Cardiac fibroblast (primary cell): Measurements from ENCODE around the gene RAP1A.

Source experiments
- DNase-seq, 2 donors: peaks; one replicate each; pipeline versions ENCODE4 v3.0.0 to v3.0.0-alpha.2; 2010; ENCODE audit warnings: low read depth in 2 of 2
- H3K4me3 ChIP-seq, 2 donors: replicated peaks in 1 of 2; 1 replicate in 1 of 2; 2 replicates in 1 of 2; pipeline ENCODE4 v1.5.1; 2011; ENCODE audit warnings: low read depth in 2 of 2, low read length in 2 of 2, mild to moderate bottlenecking in 2 of 2, moderate library complexity in 1 of 2
- CTCF ChIP-seq: IDR thresholded peaks from one replicate; pipeline ENCODE4 v1.5.1; 2011; ENCODE audit warnings: low read depth, mild to moderate bottlenecking, low read length, inconsistent platforms

Gene RAP1A

GRCh38 chr1:111746614-111746999 is 127.0 kb downstream of the RAP1A start:
- no peak for TF ChIP-seq CTCF
- no peak overlapping the region for H3K4me3 ChIP-seq
- no peak for DNase-seq

- TF ChIP-seq CTCF: peak; percentile 63
- H3K4me3 ChIP-seq: no peak overlapping the region
- peak; percentile 86 to 91 for DNase-seq
These were observed 127.7 kb downstream of the RAP1A start for GRCh38 chr1:111747282-111747734.

- TF ChIP-seq CTCF: no peak
- no peak for DNase-seq
- H3K4me3 ChIP-seq: no peak overlapping the region
These were observed 128.4 kb downstream of the RAP1A start for GRCh38 chr1:111747947-111748346.

- DNase-seq: no peak
- no peak for TF ChIP-seq CTCF
- no peak overlapping the region for H3K4me3 ChIP-seq
These were observed 130.0 kb downstream of the RAP1A start for GRCh38 chr1:111749628-111750027.

- no peak for DNase-seq
- no peak overlapping the region for H3K4me3 ChIP-seq
- no peak for TF ChIP-seq CTCF
These were observed 131.3 kb downstream of the RAP1A start for GRCh38 chr1:111750856-111751255.

GRCh38 chr1:111751906-111752575 is 132.5 kb downstream of the RAP1A start:
- H3K4me3 ChIP-seq: no peak overlapping the region
- no peak for TF ChIP-seq CTCF
- no peak for DNase-seq

- no peak for TF ChIP-seq CTCF
- peak; percentile 79 to 82 for DNase-seq
- peak overlapping the region; percentile 83 to 87 for H3K4me3 ChIP-seq
These were observed 135.4 kb downstream of the RAP1A start for GRCh38 chr1:111754984-111755330.
